ENCODE data around the gene CFDP1.

GRCh38 chr16:75340741-75341491, 92.4 kb downstream of the CFDP1 start:
- TF ChIP-seq CTCF (IDR thresholded peaks at IDR 0.05) (no peak), POLR2A (IDR thresholded peaks at IDR 0.05) (no peak)
